Urothelium cell line (cell line): ENCODE results near the gene DNM3.

Experiments used
- DNase-seq: peaks from one replicate; pipeline ENCODE4 v3.0.0; 2011; ENCODE audit warnings: low spot score, mixed read lengths
- FAIRE-seq: peaks from 2 replicates; lab custom pipeline; 2011; peaks lifted over from hg19 to GRCh38; lab: Jason Lieb, UNC

Gene DNM3

DNA sequence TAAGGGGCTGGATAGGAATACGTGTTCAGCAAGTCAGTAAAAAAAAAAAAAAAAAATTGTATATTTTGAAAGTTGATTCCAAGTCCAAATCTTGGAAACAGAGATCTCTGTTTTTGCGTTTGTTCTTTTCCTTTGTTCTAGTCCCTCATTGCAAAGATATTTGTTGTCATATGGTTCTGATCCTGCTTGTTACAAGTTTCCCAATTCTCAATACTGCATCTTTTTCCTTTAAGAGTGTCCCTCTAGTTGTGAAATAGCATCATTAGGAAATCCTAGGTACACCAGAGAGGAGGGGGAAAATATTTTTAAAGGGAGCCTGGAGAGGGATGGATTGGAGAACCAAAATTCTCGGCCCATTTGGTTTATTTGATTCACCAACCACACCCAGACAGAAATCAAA, 426.9 kb downstream of the DNM3 start:
- DNase-seq (no peak), FAIRE-seq (no peak)

GRCh38 chr1:172269084-172269483, 427.8 kb downstream of the DNM3 start:
- FAIRE-seq (no peak), DNase-seq (no peak)

- no peak for FAIRE-seq
- no peak for DNase-seq
Measured at GRCh38 chr1:172269644-172270043, 428.3 kb downstream of the DNM3 start.

GRCh38 chr1:172270605-172271004, 429.3 kb downstream of the DNM3 start:
- no peak for DNase-seq
- no peak for FAIRE-seq

DNA sequence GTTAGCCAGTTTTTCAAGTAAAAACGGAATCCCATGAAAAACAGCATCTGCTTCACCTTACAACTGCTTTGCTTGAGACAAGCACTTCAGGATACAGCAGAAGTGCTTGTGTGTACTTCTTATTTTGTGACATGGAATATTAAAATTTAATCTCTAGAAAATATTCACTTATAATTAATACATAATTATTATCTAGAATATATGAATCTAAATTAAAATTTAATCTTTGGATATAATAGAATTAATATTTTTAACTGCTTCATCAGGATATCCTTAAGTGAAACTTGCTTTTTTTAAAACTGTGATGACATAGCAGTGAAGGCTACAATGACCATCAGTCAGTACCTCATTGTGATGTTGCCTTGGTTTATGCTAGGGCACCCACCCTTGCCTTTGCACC, 430.8 kb downstream of the DNM3 start:
- FAIRE-seq: no peak

DNA sequence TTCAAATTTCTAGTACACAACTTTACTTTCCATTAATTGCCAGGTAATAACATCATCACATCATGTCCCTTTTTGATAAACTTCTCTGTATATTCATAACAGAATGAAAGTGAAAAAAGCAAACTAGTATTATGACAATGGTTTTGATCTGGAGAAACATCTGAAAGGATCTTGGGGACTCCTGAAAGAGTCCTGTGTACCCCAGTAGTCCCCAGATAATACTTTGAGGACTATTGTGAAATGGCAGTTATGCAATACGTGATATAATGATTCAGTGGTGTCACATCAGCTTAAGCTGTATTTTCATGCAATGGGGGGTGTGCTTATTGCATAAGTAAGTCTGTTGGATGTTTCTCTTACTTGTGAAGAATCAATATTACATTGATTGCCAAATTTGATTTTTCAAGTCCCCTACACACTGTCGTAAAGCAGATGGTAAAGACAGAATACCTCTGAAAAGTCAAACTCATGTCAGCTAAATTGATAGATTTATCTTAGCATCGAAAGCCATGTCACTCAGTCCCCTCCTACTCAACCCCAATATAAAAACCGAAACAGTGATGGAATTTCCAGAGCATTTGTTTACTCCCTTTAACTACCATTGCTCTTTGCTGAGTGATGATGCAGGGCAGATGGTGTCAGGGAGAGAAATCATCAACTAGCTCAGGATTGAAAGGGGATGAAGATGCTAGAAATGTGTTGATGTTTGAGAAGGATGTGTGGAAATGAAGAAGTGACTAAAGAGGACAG, 432.5 kb downstream of the DNM3 start:
- DNase-seq (no peak), FAIRE-seq (no peak)

More for the DNA sequence above, 430.8 kb downstream of the DNM3 start:
- no peak for DNase-seq

DNA sequence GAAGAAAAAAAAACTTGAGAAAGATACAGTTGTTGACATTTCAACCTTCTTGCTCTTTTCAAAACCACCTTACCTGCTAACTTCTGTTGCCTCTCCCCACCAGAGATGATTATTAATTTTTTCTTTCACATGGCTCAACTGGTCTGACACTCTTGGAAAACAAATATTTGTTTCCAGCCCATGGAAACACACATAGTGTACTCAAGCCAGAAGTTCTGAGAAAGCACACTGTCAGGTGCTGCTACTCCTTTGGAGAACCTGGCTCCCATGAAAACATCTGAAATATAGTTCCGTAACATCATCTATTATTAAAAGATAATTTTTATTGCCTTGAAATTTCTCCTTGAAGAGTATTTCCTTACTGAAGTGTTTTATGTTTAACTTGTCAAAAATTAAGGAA, 434.2 kb downstream of the DNM3 start:
- FAIRE-seq (no peak), DNase-seq (no peak)

GRCh38 chr1:172276120-172276818, 435.0 kb downstream of the DNM3 start:
- DNase-seq: no peak
- no peak for FAIRE-seq

DNA sequence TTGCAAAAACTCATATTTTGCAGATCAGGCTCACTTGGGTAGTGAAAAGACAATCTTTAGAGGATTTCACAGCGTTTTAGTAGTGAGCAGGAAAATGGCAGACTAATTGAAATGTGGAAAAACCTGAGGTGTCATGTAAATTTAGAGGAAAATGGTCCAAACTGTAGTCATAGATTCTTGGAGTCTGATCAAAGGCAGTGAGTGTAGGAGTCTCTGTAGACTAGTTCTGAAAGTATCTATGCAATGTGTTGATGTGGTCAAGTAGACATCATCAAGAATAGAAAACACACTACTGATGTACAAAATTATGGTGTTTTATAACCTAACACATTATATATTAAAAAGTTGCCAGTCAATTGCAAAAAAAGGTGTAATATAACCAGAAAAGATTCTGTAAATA, 436.0 kb downstream of the DNM3 start:
- DNase-seq (no peak), FAIRE-seq (no peak)

DNA sequence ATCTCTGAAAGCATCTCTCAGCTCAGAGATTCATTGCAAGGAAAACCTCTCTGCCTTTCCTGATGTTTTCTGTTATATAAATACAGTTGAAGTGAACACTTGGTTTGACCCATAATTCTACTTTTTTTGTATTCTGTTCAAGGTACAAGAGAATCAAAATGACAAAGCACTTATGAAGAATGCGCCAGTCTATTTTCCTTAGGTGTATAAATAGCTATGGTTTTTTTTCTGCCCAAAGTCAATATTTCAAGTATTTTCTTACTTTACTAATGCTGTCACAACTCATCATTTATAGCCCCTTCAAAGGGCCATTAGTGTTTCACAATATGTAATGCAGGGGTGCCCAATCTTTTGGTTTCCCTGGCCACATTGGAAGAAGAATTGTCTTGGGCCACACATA, 436.7 kb downstream of the DNM3 start:
- FAIRE-seq: no peak

DNA sequence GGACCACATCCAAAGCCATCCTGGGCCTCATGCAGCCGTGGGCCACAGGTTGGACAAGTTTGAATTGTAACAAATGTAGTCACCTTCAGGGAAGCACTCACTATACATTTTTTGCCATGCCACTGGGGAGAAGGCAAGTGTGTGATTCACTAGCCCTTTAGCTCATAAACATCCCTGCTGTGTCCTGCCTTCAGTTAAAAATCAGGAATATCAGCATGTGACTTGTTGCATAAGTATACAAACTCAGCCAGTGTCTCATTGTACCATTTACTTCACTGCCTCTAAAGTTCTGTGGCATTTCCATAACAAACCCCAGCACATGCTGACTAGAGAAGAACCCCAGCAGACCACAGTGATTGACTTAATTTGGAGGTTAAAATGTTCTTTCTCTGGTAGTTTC, 437.2 kb downstream of the DNM3 start:
- FAIRE-seq (no peak), DNase-seq (no peak)

More for the DNA sequence above, 436.7 kb downstream of the DNM3 start:
- DNase-seq: no peak

DNA sequence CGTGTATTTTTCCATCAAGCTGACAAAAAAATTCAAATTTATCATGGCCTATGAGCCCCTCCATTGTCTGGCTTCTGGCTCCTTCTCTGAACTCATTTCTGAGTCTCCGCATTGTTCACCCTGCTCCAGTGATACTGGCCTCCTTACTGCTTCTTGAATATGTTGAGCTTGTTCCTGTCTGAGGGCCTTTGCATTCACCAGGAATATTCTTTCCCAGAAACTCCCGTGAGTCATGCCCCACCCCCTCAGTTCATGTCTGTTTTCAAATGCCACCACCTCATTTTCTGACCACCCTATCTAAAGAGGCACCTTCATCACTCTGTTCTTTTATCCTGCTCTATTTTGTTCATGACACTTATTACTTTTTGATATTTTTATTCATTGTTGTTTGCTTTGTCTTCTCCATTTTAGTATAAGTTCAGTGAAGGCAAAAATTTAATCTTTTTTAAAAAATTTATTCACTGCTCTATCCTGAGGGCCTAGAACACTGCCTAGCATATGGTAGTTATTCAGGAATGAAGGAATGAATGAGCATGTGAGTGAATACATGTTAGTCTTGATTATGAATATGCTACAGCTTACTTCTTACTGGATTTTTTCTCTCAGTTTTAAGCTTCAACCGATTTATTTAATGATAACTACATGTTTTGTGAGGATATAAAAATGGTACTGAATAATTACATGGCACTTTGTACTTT, 438.8 kb downstream of the DNM3 start:
- DNase-seq (no peak), FAIRE-seq (no peak)

GRCh38 chr1:172283766-172284165, 442.5 kb downstream of the DNM3 start:
- DNase-seq: no peak
- FAIRE-seq: no peak

DNA sequence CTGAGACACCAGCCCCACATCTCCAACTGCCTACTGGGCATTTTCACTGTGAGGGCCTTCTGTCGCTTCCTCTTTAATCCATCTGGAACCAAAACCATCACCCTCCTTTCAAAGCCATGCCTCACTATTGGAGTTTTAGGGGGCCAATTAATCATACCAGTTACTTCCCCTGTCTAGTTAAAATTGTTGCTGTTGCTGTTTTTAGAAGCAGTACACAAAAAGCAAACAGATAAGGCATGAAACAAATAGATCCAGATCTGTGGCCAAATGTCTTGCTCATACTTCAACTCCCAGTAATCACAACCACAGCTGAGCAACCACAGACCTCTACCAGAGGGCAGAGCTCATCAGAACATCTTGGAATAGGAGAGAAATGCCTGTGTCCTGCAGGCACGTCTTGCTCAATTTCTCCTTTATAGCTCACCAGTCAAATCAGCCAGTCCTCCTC, 445.4 kb downstream of the DNM3 start:
- DNase-seq: no peak

GRCh38 chr1:172287208-172287607, 445.9 kb downstream of the DNM3 start:
- DNase-seq (no peak), FAIRE-seq (no peak)

More for the DNA sequence above, 445.4 kb downstream of the DNM3 start:
- no peak for FAIRE-seq

DNA sequence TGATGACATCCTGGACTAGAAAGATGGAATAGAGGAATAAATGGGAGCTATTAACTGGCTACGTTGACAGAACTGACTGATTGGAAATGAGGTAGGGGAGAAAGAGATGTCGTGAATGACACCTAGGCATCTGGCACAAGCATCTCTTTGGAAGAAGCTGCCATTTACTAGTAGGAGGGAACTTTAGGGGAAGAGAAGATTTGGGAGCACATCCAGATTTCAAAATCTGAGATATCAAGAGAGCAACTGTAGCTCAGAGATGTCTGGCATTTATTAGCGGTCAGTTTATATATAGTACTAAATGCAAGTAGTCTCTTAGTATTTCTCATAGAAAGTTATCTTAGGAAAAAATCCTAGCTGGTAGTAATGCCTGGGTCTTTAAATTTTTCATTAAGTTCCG, 447.3 kb downstream of the DNM3 start:
- FAIRE-seq (no peak), DNase-seq (no peak)

DNA sequence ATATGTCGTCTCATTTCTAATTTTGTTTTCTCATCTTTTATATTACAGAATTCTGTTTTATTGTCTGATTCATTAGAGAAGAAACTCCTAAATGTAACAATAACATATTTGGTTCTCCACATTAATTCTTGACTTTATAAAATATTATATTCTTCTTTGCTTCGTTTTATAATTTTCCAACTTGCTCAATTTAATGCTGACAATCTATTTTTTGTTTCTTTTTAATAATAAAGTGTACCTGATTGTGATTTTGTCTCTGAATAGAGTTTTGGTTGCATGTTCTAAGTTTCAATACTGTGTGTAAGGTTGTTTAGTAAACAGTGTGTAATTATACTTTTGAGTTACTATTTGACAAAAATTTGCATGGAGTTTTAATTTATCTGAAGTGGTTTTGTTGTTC, 448.1 kb downstream of the DNM3 start:
- DNase-seq (no peak), FAIRE-seq (no peak)

DNA sequence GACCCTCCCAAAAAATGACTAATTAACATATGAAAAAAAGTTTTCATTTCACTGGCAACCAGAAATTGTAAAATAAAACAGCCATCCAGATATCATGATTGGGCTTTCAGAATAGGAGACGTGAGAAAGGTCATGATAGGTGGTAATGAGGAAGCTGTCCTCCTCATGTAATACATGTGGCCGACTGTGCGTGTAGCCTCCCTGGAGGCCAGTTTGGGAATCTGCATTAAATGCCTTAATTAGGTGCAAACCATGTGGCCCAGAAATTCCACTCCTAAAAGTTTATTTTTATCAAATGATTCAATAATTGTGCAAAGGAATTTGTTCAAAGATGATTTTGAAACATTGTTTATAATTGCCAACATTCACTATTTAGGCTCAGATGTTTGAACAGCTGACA, 451.5 kb downstream of the DNM3 start:
- no peak for DNase-seq
- no peak for FAIRE-seq

- DNase-seq (no peak), FAIRE-seq (no peak)
Measured at GRCh38 chr1:172293429-172293828, 452.1 kb downstream of the DNM3 start.

GRCh38 chr1:172298141-172298540, 456.8 kb downstream of the DNM3 start:
- no peak for DNase-seq
- FAIRE-seq: no peak

DNA sequence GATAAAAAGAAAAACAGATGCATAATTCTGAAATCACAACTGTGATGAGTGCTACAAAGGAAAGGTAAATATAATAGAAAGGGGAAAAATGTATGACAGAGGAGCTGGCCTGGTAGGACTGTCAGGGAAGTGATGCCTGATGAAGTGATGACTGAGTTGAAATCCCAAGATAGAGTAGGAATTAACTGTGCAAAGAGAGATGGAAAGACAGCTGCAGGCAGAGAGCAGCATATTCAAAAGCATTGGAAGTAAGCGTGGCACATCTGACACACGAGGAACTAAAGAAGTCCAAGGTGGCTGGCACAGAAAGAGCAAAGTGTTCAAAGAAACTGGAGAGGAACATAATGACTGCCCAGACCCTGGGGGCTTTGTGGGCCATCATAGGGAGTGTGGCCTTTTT, 457.6 kb downstream of the DNM3 start:
- DNase-seq (no peak), FAIRE-seq (no peak)

DNA sequence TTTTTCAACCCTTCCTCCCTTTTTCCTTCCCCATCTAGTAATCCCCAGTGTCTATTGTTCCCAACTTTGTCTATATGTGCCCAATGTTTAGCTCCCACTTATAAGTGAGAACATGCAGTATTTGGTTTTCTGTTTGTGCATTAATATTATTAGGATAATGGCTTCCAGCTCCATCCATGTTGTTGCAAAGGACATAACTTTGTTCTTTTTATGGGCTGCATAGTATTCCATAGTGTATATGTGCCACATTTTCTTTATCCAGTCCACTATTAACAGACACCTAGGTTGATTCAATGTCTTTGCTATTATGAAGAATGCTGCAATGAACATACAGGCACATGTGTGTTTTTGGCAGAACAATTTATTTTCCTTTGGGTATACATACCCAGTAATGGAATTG, 458.2 kb downstream of the DNM3 start:
- DNase-seq (no peak), FAIRE-seq (no peak)
